ENCODE measurements around the gene C13orf46.
A peak's percentile ranks its signal among the peaks of the same experiment; 100 is the strongest.

The C13orf46 gene

DNA sequence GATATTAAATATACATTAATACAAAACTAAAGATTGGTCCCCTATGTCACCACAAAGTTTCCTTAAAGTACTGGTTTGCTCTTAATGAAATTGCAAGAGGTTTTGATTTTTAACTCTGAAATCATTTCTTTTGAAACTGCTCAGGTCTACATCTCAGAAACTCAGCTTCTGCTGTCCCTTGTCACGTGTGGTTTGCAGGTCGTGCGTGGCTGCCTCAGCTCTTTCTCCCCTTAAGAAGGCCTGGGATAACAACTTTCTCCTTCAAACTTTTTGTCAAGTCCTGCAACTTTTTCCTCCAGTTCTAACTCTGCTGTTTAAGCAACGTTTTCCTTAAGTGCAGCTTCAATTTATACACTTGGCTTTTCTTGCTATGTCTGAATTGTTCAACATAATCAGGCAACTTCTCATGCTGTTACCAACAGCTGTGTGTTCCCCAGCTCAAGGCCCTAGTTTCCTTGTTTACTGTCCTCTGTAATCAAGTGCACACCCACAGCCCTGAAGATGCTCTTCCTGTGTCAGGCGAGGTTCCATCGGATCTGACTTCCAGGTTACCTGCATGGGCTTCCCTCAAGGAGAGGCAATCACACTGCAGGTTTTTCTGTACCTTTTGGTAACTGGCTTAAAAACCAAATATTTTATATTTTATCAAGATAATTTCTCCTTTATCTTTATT lies 13.5 kb downstream of the C13orf46 start:
- H3K4me1 ChIP-seq (ENCODE audit: control insufficient read depth, insufficient read depth, low read length), result no peaks in the 10 kb centered on the region

DNA sequence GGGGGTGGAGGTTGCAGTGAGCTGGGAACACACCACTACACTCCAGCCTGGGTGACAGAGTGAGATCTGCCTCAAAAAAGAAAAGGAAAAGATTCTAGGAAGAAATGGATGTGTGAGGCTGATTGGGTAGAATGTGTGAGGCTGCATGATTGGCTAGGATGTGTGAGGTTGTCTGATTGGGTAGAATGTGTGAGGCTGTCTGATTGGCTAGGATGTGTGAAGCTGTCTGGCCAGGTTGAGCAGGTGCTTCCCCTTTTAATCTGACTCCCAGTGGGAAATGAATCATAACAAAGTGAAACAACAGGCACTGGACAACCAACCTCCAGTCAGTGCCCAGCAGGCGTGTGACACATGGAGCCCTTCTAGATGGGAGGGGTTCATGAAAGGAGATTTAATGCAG lies 14.7 kb downstream of the C13orf46 start:
- H3K4me1 ChIP-seq (ENCODE audit: control insufficient read depth, insufficient read depth, low read length), result no peaks in the 10 kb centered on the region
- H3K27ac ChIP-seq (ENCODE audit: low read depth, low read length), result no peak overlapping the region
- H3K27me3 ChIP-seq (ENCODE audit: control insufficient read depth, insufficient read depth, low read length), result no peaks in the 10 kb centered on the region
- H3K4me3 ChIP-seq (ENCODE audit: low read length), result no peak overlapping the region
- H3K36me3 ChIP-seq (ENCODE audit: control insufficient read depth, insufficient read depth, low read length), result no peaks in the 10 kb centered on the region
- no peak overlapping the region for H3K9ac ChIP-seq (ENCODE audit: low read length)

More for the DNA sequence above, 13.5 kb downstream of the C13orf46 start:
- Histone ChIP-seq H3K4me3 (ENCODE audit: low read length) (no peak overlapping the region), H3K27me3 (ENCODE audit: control insufficient read depth, insufficient read depth, low read length) (no peaks in the 10 kb centered on the region), H3K36me3 (ENCODE audit: control insufficient read depth, insufficient read depth, low read length) (no peaks in the 10 kb centered on the region), H3K27ac (ENCODE audit: low read depth, low read length) (no peak overlapping the region), H3K9ac (ENCODE audit: low read length) (no peak overlapping the region)

DNA sequence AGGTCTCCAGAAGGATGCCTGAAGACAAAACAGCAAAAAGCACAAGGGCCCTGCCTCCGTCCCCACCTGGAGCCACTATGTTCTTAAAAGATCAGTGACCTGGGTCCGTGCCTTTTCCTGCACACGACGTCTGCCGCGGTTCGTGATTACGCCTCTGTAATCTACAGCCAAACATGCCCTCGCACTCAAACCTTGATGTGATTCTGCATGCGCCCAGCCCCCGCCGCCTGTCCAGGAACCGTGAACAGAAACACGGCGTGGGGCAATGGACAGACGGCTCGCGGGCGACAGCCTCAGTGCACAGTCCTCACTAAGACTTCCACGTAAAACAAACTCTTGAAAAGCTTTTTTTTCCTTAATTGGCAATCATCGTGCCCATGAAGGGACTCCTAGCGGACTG lies 15.5 kb downstream of the C13orf46 start:
- Histone ChIP-seq H3K27ac (ENCODE audit: low read depth, low read length) (no peak overlapping the region), H3K27me3 (ENCODE audit: control insufficient read depth, insufficient read depth, low read length) (no peaks in the 10 kb centered on the region), H3K4me1 (ENCODE audit: control insufficient read depth, insufficient read depth, low read length) (no peaks in the 10 kb centered on the region), H3K36me3 (ENCODE audit: control insufficient read depth, insufficient read depth, low read length) (no peaks in the 10 kb centered on the region), H3K4me3 (ENCODE audit: low read length) (no peak overlapping the region), H3K9ac (ENCODE audit: low read length) (no peak overlapping the region)

DNA sequence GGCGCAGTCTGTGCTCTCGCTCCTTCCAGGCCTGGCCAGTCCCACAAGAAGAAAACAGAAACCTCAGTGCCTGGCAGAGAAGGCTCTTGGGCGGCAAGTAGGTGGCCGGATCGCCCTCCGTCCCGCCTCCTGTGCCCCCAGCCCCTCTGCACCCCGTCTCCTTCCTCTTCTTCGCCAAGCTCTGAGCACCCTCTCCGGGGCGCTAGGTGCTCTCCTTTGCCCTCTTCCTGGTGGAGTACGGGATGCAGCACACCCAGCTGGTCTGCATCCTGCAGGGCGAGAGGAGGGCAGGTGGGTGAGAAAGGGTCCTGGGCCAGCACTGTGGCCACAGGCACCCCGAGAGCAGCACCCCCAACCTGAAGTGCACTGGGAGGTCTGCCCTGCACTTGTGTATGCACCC lies 17.3 kb downstream of the C13orf46 start:
- Histone ChIP-seq H3K4me1 (ENCODE audit: control insufficient read depth, insufficient read depth, low read length) (no peaks in the 10 kb centered on the region), H3K27ac (ENCODE audit: low read depth, low read length) (no peak overlapping the region), H3K9ac (ENCODE audit: low read length) (no peak overlapping the region), H3K36me3 (ENCODE audit: control insufficient read depth, insufficient read depth, low read length) (no peaks in the 10 kb centered on the region), H3K4me3 (ENCODE audit: low read length) (no peak overlapping the region), H3K27me3 (ENCODE audit: control insufficient read depth, insufficient read depth, low read length) (no peaks in the 10 kb centered on the region)

DNA sequence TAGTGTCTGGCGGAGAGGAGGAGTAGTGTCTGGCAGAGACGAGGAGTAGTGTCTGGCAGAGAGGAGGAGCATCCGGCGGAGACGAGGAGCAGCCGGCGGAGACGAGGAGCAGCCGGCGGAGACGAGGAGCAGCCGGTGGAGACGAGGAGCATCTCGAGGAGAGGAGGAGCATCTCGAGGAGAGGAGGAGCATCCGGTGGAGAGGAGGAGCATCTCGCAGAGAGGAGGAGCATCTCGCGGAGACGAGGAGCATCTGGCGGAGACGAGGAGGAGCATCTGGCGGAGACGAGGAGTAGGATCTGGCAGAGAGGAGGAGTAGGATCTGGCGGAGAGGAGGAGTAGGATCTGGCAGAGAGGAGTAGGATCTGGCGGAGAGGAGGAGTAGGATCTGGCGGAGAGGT lies 18.2 kb downstream of the C13orf46 start:
- Histone ChIP-seq H3K27me3 (ENCODE audit: control insufficient read depth, insufficient read depth, low read length) (no peaks in the 10 kb centered on the region), H3K27ac (ENCODE audit: low read depth, low read length) (no peak overlapping the region), H3K4me3 (ENCODE audit: low read length) (no peak overlapping the region), H3K4me1 (ENCODE audit: control insufficient read depth, insufficient read depth, low read length) (peaks cover 3% of the 10 kb centered on the region), H3K9ac (ENCODE audit: low read length) (no peak overlapping the region), H3K36me3 (ENCODE audit: control insufficient read depth, insufficient read depth, low read length) (no peaks in the 10 kb centered on the region)

DNA sequence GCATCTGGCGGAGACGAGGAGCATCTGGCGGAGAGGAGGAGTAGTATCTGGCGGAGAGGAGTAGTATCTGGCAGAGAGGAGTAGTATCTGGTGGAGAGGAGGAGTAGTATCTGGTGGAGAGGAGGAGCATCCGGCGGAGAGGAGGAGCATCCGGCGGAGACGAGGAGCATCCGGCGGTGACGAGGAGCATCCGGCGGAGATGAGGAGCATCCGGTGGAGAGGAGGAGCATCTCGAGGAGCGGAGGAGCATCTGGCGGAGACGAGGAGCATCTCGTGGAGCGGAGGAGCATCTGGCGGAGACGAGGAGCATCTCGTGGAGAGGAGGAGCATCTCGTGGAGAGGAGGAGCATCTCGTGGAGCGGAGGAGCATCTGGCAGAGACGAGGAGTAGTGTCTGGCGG lies 18.6 kb downstream of the C13orf46 start:
- Histone ChIP-seq H3K27ac (ENCODE audit: low read depth, low read length) (no peak overlapping the region), H3K4me3 (ENCODE audit: low read length) (no peak overlapping the region), H3K9ac (ENCODE audit: low read length) (no peak overlapping the region), H3K36me3 (ENCODE audit: control insufficient read depth, insufficient read depth, low read length) (no peaks in the 10 kb centered on the region), H3K27me3 (ENCODE audit: control insufficient read depth, insufficient read depth, low read length) (no peaks in the 10 kb centered on the region), H3K4me1 (ENCODE audit: control insufficient read depth, insufficient read depth, low read length) (peaks cover 3% of the 10 kb centered on the region)

DNA sequence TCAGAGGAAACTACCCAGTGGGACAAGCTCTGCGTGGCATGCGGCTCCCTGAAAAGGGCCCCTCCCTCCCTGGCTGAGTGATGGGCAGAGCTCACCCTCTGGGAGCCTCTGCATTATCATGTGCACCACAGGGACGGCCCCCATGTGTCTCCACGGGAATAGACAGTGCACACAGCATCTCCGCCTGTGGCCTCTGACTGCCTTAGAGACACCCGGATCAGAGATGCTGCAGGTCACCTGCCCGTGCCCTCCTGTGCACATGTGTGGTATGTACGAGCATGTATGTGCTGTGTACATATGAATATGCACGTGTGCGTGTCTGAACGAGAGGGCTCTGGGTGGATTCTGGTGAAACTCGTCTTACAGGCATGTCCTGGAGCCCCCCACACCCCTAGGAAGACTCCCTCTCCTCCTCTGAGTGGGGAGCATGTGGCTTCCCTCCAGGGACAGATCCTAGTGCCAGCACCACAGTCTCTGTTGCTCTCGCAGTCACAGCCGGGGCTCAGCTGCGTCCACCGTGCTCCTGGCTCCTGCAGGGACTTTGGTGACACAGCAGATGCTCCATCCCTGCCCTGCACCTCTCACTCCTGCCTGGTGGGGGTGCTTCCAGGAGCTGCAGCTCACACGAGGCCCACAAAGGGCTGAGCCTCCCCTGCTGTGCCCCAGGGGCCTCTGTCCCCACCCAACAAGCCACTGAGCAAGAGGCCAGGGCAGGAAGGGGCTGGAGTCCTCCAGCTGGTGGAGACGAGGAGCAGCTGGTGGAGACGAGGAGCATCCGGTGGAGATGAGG lies 19.6 kb downstream of the C13orf46 start:
- Histone ChIP-seq H3K4me3 (ENCODE audit: low read length) (no peak overlapping the region), H3K4me1 (ENCODE audit: control insufficient read depth, insufficient read depth, low read length) (peaks cover 3% of the 10 kb centered on the region), H3K9ac (ENCODE audit: low read length) (no peak overlapping the region), H3K27me3 (ENCODE audit: control insufficient read depth, insufficient read depth, low read length) (no peaks in the 10 kb centered on the region), H3K36me3 (ENCODE audit: control insufficient read depth, insufficient read depth, low read length) (no peaks in the 10 kb centered on the region), H3K27ac (ENCODE audit: low read depth, low read length) (no peak overlapping the region)

DNA sequence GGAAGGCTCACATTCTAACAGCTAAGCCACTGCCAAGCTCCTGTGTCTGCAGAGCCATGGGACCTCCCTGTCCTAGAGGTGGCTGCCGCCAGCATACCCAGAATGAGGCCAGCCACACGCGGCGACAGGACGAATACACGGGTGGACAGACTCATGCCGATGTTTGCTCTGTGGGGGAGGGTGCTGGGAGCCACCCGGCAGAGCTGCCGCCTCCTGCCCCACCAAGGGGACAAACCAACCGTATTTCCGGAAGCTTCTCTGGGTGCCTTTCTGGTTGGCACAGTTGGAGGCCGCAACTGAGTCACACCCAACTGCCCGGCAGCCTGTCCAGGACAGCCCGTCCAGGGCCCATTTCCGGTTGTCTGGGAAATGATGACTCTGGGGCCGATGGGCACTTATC lies 20.3 kb downstream of the C13orf46 start:
- no peaks in the 10 kb centered on the region for H3K27me3 ChIP-seq (ENCODE audit: control insufficient read depth, insufficient read depth, low read length)
- no peaks in the 10 kb centered on the region for H3K36me3 ChIP-seq (ENCODE audit: control insufficient read depth, insufficient read depth, low read length)
- no peak overlapping the region for H3K27ac ChIP-seq (ENCODE audit: low read depth, low read length)
- H3K9ac ChIP-seq (ENCODE audit: low read length), result no peak overlapping the region
- peaks cover 3% of the 10 kb centered on the region for H3K4me1 ChIP-seq (ENCODE audit: control insufficient read depth, insufficient read depth, low read length)
- H3K4me3 ChIP-seq (ENCODE audit: low read length), result no peak overlapping the region

DNA sequence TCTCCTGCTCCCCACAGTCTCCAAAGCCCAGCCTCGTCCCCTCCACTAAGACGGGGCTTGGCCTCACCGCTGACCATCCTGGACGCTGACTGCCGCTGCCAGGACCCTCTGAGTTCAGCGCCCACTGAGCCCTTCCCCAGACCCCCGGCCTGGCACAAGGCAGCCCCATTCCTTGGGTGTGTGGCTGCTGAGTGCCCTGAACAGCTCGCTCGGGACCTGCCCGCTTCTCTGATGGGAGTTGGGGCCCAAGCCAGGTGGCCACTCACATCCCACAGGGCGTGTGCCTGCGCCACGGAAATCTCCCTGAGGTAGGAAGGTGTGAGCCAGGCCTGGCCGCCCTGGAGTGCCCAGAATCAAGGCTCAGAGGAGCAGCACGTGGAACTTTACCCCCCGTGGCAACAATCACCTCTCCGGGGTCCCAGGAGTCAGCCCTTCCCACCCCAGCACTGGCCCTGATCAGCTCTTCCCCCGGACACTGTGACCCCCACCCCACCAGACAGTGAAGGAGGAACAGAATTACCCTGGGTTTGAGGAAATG lies 20.8 kb downstream of the C13orf46 start:
- Histone ChIP-seq H3K27ac (ENCODE audit: low read depth, low read length) (no peak overlapping the region), H3K4me3 (ENCODE audit: low read length) (no peak overlapping the region), H3K9ac (ENCODE audit: low read length) (no peak overlapping the region), H3K4me1 (ENCODE audit: control insufficient read depth, insufficient read depth, low read length) (peaks cover 3% of the 10 kb centered on the region), H3K36me3 (ENCODE audit: control insufficient read depth, insufficient read depth, low read length) (no peaks in the 10 kb centered on the region), H3K27me3 (ENCODE audit: control insufficient read depth, insufficient read depth, low read length) (no peaks in the 10 kb centered on the region)

DNA sequence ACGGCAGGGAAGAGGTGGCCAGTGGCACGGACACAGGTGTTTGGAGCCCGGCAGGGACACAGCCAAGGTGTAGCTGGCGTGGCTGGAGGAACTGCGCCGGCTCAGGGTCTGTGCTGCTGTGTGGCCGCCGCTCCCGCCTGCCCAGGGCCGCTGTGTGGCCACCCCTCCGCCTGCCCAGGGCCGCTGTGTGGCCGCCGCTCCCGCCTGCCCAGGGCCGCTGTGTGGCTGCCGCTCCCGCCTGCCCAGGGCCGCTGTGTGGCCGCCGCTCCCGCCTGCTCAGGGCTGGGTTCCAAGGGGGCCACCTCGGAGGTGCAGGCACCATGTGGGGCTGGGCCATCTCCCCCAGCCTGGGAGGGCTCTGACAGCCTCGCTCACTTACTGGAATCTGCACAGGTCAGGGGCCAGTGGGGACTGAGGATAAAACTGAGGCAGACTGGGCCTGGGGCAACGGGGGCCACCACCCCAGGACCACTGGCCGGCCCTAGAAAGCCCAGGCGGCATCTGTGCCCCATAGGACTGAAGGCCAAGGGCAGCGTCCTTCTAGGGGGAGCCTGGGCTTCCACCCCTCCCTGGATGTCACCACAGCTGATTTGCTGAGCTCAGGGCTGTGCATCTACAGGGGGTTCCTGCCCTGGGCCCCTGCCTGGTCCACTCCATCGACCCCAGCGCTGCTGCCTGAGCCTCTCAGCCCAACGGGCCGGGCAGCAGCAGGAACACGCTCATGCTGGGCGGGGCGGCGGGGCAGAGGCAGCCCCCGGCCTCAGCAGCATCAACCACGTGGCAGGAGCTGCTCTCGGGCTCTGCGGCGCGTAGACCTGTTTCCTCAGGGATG lies 21.5 kb downstream of the C13orf46 start:
- no peak overlapping the region for H3K4me3 ChIP-seq (ENCODE audit: low read length)
- no peaks in the 10 kb centered on the region for H3K36me3 ChIP-seq (ENCODE audit: control insufficient read depth, insufficient read depth, low read length)
- no peaks in the 10 kb centered on the region for H3K27me3 ChIP-seq (ENCODE audit: control insufficient read depth, insufficient read depth, low read length)
- no peak overlapping the region for H3K27ac ChIP-seq (ENCODE audit: low read depth, low read length)
- no peak overlapping the region for H3K9ac ChIP-seq (ENCODE audit: low read length)
- peaks cover 3% of the 10 kb centered on the region for H3K4me1 ChIP-seq (ENCODE audit: control insufficient read depth, insufficient read depth, low read length)

DNA sequence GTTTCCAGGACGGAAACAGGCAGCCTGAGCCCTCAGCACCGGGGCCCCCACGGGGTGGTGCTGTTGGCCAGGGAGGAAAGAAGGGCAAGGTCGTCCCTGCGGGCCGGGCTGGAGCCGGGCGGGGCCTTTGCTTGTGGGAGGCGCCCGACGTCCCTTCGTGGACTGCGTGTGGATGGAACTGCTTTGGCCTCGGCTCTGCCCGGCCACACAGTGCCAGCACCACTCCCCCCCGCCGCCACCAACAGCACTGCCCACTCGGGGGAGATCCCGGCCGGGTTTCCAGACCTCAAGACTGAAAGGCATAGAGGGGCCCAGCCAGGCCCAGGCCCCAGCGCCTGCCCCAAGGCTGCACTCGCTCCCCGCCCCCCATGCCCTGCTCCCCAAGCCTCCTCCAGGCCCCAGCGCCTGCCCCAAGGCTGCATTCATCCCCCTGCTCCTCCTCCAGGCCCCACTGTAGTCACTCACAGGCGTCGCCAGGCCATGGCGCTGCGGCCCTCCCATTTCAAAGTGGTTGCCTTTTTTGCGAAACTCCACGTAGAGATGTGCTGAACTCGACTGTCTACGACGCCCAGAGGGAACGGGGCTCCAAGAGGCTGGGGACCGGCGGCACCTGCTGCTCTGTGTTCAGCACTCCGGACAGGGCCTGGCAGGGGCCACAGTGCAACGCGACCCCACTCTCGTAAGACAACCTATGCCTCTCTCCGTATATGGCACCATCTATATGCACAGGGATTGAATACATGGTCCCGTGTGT lies 22.5 kb downstream of the C13orf46 start:
- Histone ChIP-seq H3K36me3 (ENCODE audit: control insufficient read depth, insufficient read depth, low read length) (no peaks in the 10 kb centered on the region), H3K27me3 (ENCODE audit: control insufficient read depth, insufficient read depth, low read length) (no peaks in the 10 kb centered on the region), H3K9ac (ENCODE audit: low read length) (no peak overlapping the region), H3K4me3 (ENCODE audit: low read length) (peak overlapping the region; percentile 32), H3K4me1 (ENCODE audit: control insufficient read depth, insufficient read depth, low read length) (peaks cover 3% of the 10 kb centered on the region), H3K27ac (ENCODE audit: low read depth, low read length) (no peak overlapping the region)
